Thyroid gland (tissue), 4 donors: ENCODE results near the gene GIMAP5.

Source experiments
- POLR2A ChIP-seq, 2 donors: fragments of 450-650 bp; IDR thresholded peaks; one replicate each; pipeline ENCODE4 v1.6.1; 2017; ENCODE audit warnings: antibody characterized with exemption in 2 of 2, mild to moderate bottlenecking in 2 of 2, moderate library complexity in 1 of 2
- TF ChIP-seq, protein P1 (sequence below), 6 experiments: fragments of 200-600 bp in 3 of 6; fragments of 450-650 bp in 3 of 6; sonication (generic) in 3 of 6; IDR thresholded peaks; one replicate each; pipeline ENCODE4 v1.5.1; 2016 to 2019; ENCODE audit warnings: antibody characterized with exemption in 6 of 6, mild to moderate bottlenecking in 2 of 6, inconsistent platforms in 1 of 6, moderate library complexity in 1 of 6

DNA sequence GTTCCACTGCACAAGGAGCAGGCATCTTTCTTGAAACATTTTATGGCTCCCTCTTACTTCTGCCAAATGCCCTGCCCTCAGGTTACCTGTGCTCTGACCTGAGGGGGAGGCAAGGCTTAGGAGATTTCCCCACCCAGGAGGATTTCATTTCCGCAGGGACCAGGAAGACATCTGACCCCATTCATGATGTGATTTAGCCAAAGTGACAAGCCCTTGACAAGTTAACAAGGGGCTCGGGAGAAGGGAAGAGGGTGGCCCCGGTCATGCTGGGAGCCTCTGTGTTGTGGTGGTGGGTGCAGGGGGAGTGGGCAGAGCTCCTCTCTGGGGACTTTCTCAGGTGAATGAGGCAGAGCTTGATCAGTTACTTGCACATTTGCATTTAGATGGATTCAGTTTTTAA lies 18.9 kb downstream of the GIMAP5 start:
- TF ChIP-seq, protein P1, sequence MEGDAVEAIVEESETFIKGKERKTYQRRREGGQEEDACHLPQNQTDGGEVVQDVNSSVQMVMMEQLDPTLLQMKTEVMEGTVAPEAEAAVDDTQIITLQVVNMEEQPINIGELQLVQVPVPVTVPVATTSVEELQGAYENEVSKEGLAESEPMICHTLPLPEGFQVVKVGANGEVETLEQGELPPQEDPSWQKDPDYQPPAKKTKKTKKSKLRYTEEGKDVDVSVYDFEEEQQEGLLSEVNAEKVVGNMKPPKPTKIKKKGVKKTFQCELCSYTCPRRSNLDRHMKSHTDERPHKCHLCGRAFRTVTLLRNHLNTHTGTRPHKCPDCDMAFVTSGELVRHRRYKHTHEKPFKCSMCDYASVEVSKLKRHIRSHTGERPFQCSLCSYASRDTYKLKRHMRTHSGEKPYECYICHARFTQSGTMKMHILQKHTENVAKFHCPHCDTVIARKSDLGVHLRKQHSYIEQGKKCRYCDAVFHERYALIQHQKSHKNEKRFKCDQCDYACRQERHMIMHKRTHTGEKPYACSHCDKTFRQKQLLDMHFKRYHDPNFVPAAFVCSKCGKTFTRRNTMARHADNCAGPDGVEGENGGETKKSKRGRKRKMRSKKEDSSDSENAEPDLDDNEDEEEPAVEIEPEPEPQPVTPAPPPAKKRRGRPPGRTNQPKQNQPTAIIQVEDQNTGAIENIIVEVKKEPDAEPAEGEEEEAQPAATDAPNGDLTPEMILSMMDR (IDR thresholded peaks at IDR 0.05), result no peak
- no peak for TF ChIP-seq POLR2A (IDR thresholded peaks at IDR 0.05)
